ENCODE data around the gene PI4KA. TPM values are rescaled to one million over a fixed set of nuclear protein-coding genes. Genes with fewer than 3 reads are reported as not detected.

The PI4KA gene
- total and polyA plus RNA-seq, 8 donors: 22.7 to 174 (median 55.4) TPM

GRCh38 chr22:20745119-20745518, 113.5 kb downstream of the PI4KA start:
- peaks cover 45 to 100% (median 98%) of the 10 kb centered on the region in 4 donors for H3K36me3 ChIP-seq

GRCh38 chr22:20744456-20744855, 114.2 kb downstream of the PI4KA start:
- Histone ChIP-seq H3K27ac (no peak overlapping the region), H3K9me3 (no peaks in the 10 kb centered on the region), H3K4me3 (no peak overlapping the region), H3K36me3 (peaks cover 41 to 98% (median 91%) of the 10 kb centered on the region in 4 donors), H3K27me3 (no peaks in the 10 kb centered on the region), H3K4me1 (peaks cover 0 to 18% (median 2%) of the 10 kb centered on the region in 4 donors)
- 90 to 96% (median 95%) methylated on average over 15 of the region's 15 CpGs for whole genome bisulfite sequencing, 5 donors
- intact Hi-C loops (cut with DNase I; ENCODE audit: low total_unique reads): no loop called here
- TF ChIP-seq POLR2A (IDR thresholded peaks at IDR 0.05): no peak
- no peak for TF ChIP-seq EP300 (IDR thresholded peaks at IDR 0.05)
- TF ChIP-seq CTCF (IDR thresholded peaks at IDR 0.05): no peak
- TF ChIP-seq POLR2AphosphoS5 (IDR thresholded peaks at IDR 0.05): no peak
- DNase-seq: no peak

More at GRCh38 chr22:20745119-20745518, 113.5 kb downstream of the PI4KA start:
- H3K27me3 ChIP-seq: no peaks in the 10 kb centered on the region
- no peak overlapping the region for H3K27ac ChIP-seq
- H3K4me1 ChIP-seq: peaks cover 0 to 24% (median 3%) of the 10 kb centered on the region in 4 donors
- intact Hi-C loops (cut with DNase I; ENCODE audit: low total_unique reads): no loop called here
- TF ChIP-seq POLR2A (IDR thresholded peaks at IDR 0.05) (no peak), CTCF (IDR thresholded peaks at IDR 0.05) (no peak), POLR2AphosphoS5 (IDR thresholded peaks at IDR 0.05) (no peak), EP300 (IDR thresholded peaks at IDR 0.05) (no peak)
- WGBS, 5 donors: 84 to 92% (median 88%) methylated on average over 3 of the region's 3 CpGs
- no peak overlapping the region for H3K4me3 ChIP-seq
- DNase-seq: no peak
- H3K9me3 ChIP-seq: no peaks in the 10 kb centered on the region

GRCh38 chr22:20742764-20743163, 115.8 kb downstream of the PI4KA start:
- no peak for TF ChIP-seq POLR2A (IDR thresholded peaks at IDR 0.05)
- no peak for TF ChIP-seq CTCF (IDR thresholded peaks at IDR 0.05)
- no peak for TF ChIP-seq POLR2AphosphoS5 (IDR thresholded peaks at IDR 0.05)
- TF ChIP-seq EP300 (IDR thresholded peaks at IDR 0.05): no peak
- Histone ChIP-seq H3K27me3 (no peaks in the 10 kb centered on the region), H3K36me3 (peaks cover 39 to 95% (median 83%) of the 10 kb centered on the region in 4 donors), H3K27ac (no peak overlapping the region), H3K4me3 (no peak overlapping the region), H3K4me1 (peaks cover 0 to 10% (median 0%) of the 10 kb centered on the region in 4 donors), H3K9me3 (no peaks in the 10 kb centered on the region)
- no peak for DNase-seq
- intact Hi-C loops (cut with DNase I; ENCODE audit: low total_unique reads): no loop called here
- 44 to 100% (median 67%) methylated on average over 2 of the region's 2 CpGs for WGBS, 5 donors

GRCh38 chr22:20741634-20742581, 116.7 kb downstream of the PI4KA start:
- peaks cover 31 to 87% (median 75%) of the 10 kb centered on the region in 4 donors for H3K36me3 ChIP-seq
- intact Hi-C loops (cut with DNase I; ENCODE audit: low total_unique reads): no loop called here
- H3K4me3 ChIP-seq: no peak overlapping the region
- DNase-seq: peak in 1 of 2 donors; percentile 60
- no peaks in the 10 kb centered on the region for H3K27me3 ChIP-seq
- TF ChIP-seq POLR2A (IDR thresholded peaks at IDR 0.05) (no peak), EP300 (IDR thresholded peaks at IDR 0.05) (no peak), POLR2AphosphoS5 (IDR thresholded peaks at IDR 0.05) (no peak), CTCF (IDR thresholded peaks at IDR 0.05) (peak in 4 of 7 experiments; percentile 28 to 49 (median 42))
- H3K9me3 ChIP-seq: no peaks in the 10 kb centered on the region
- 55 to 66% (median 61%) methylated on average over 15 to 16 of the region's 16 CpGs for WGBS, 5 donors
- H3K4me1 ChIP-seq: peaks cover 0 to 10% (median 0%) of the 10 kb centered on the region in 4 donors
- no peak overlapping the region for H3K27ac ChIP-seq

Measured in stomach (tissue), 9 donors.